OCI-LY1 (cell line): ENCODE measurements around the gene RNF166.

Experiments
- H2AFZ ChIP-seq: fragments of 200-600 bp; sonication (generic), shearing (Covaris generic); 2 replicates; pipeline ENCODE4 v1.6.0; 2014; ENCODE audit warnings: antibody characterized with exemption, mild to moderate bottlenecking, low read length
- H3F3A ChIP-seq: fragments of 200-600 bp; sonication (generic), shearing (Covaris generic); 2 replicates; pipeline ENCODE4 v1.6.0; 2014; ENCODE audit warnings: mild to moderate bottlenecking, antibody characterized with exemption, low read length, moderate library complexity; ENCODE audit not compliant: insufficient read depth
- H3K27ac ChIP-seq: fragments of 200-600 bp; sonication (generic); 2 replicates; pipeline ENCODE4 v1.5.1; 2014; ENCODE audit warnings: low read length, mixed run types, mild to moderate bottlenecking, low read depth; ENCODE audit not compliant: poor library complexity, severe bottlenecking
- H3K27me3 ChIP-seq: fragments of 200-600 bp; sonication (generic); 2 replicates; pipeline ENCODE4 v1.6.0; 2014; ENCODE audit warnings: antibody characterized with exemption, mild to moderate bottlenecking, low read length, moderate library complexity; ENCODE audit not compliant: insufficient read depth
- H3K36me3 ChIP-seq: fragments of 200-600 bp; sonication (generic); 2 replicates; pipeline ENCODE4 v1.6.1; 2014; ENCODE audit warnings: mild to moderate bottlenecking, antibody characterized with exemption, low read length, moderate library complexity, mixed read lengths; ENCODE audit not compliant: insufficient read depth
- H3K4me1 ChIP-seq: fragments of 200-600 bp; sonication (generic); 2 replicates; pipeline ENCODE4 v1.5.1; 2014; ENCODE audit warnings: mild to moderate bottlenecking, low read length, moderate library complexity; ENCODE audit not compliant: insufficient read depth, severe bottlenecking
- H3K4me2 ChIP-seq: fragments of 200-600 bp; sonication (generic), shearing (Covaris generic); 2 replicates; pipeline ENCODE4 v1.6.1; 2014; ENCODE audit warnings: low read length
- H3K4me3 ChIP-seq: fragments of 200-600 bp; sonication (generic); 2 replicates; pipeline ENCODE4 v1.5.1; 2014; ENCODE audit warnings: low read length, low read depth, mild to moderate bottlenecking, mixed read lengths; ENCODE audit not compliant: poor library complexity, severe bottlenecking
- H3K79me2 ChIP-seq: fragments of 200-600 bp; shearing (Covaris generic); 2 replicates; pipeline ENCODE4 v1.6.1; 2016; ENCODE audit warnings: mixed run types, low read length, mixed read lengths; ENCODE audit not compliant: insufficient read depth
- H3K9ac ChIP-seq: fragments of 200-600 bp; sonication (generic), shearing (Covaris generic); 2 replicates; pipeline ENCODE4 v1.6.1; 2014; ENCODE audit warnings: mild to moderate bottlenecking, low read length, mixed read lengths
- H3K9me2 ChIP-seq: fragments of 200-600 bp; sonication (generic), shearing (Covaris generic); 2 replicates; pipeline ENCODE4 v1.6.1; 2014; ENCODE audit warnings: low read depth, mild to moderate bottlenecking, low read length, mixed read lengths
- H3K9me3 ChIP-seq: fragments of 200-600 bp; shearing (Covaris generic); 2 replicates; pipeline ENCODE4 v1.6.1; 2014; ENCODE audit warnings: low read length, mixed read lengths
- H4K20me1 ChIP-seq: fragments of 200-600 bp; sonication (generic), shearing (Covaris generic); 2 replicates; pipeline ENCODE4 v1.6.0; 2016; ENCODE audit warnings: mild to moderate bottlenecking, low read length; ENCODE audit not compliant: insufficient read depth
- EZH2 ChIP-seq: fragments of 200-600 bp; sonication (generic), shearing (Covaris generic); IDR thresholded peaks from 2 replicates; pipeline ENCODE4 v1.8.0; 2017; ENCODE audit warnings: borderline replicate concordance, mixed run types, mild to moderate bottlenecking, antibody characterized with exemption, low read length, moderate library complexity, mixed read lengths
- TF ChIP-seq, protein P1 (sequence below): fragments of 200-600 bp; sonication (generic), shearing (Covaris generic); IDR thresholded peaks from 2 replicates; pipeline ENCODE4 v1.5.1; 2017; ENCODE audit warnings: mild to moderate bottlenecking, antibody characterized with exemption, low read length, moderate library complexity, mixed read lengths

Gene RNF166

DNA sequence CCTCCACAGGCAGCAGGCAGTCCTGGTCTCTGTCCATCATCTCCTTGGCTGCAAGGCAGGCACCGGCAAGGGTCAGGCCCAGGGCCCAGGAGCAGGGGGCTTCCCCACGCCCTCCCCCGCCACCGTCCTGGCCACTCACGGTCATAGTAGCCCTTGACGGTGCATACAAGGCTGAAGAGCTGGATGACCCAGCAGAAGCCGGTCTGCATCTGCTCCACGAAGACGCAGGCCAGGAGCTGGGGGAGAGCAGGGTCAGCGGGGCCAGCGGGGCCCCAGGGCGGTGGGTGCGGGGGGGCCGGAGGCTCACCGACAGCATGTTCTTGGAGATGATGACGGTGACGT lies 20.2 kb upstream of the RNF166 start:
- H3K4me3 ChIP-seq = no peak overlapping the region
- H3K27me3 ChIP-seq = no peaks in the 10 kb centered on the region; the same call in 1 of the 2 replicates
- H3F3A ChIP-seq = no peaks in the 10 kb centered on the region
- H3K79me2 ChIP-seq = no peaks in the 10 kb centered on the region
- no peak overlapping the region for H3K27ac ChIP-seq
- no peaks in the 10 kb centered on the region for H3K9me2 ChIP-seq
- H3K36me3 ChIP-seq = peaks cover 9% of the 10 kb centered on the region; the same call in 1 of the 2 replicates
- H4K20me1 ChIP-seq = no peaks in the 10 kb centered on the region
- H2AFZ ChIP-seq = no peak overlapping the region
- TF ChIP-seq EZH2 = no peak
- TF ChIP-seq, protein P1, sequence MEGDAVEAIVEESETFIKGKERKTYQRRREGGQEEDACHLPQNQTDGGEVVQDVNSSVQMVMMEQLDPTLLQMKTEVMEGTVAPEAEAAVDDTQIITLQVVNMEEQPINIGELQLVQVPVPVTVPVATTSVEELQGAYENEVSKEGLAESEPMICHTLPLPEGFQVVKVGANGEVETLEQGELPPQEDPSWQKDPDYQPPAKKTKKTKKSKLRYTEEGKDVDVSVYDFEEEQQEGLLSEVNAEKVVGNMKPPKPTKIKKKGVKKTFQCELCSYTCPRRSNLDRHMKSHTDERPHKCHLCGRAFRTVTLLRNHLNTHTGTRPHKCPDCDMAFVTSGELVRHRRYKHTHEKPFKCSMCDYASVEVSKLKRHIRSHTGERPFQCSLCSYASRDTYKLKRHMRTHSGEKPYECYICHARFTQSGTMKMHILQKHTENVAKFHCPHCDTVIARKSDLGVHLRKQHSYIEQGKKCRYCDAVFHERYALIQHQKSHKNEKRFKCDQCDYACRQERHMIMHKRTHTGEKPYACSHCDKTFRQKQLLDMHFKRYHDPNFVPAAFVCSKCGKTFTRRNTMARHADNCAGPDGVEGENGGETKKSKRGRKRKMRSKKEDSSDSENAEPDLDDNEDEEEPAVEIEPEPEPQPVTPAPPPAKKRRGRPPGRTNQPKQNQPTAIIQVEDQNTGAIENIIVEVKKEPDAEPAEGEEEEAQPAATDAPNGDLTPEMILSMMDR = no peak
- H3K4me2 ChIP-seq = no peak overlapping the region
- no peak overlapping the region for H3K9ac ChIP-seq
- no peaks in the 10 kb centered on the region for H3K9me3 ChIP-seq
- no peaks in the 10 kb centered on the region for H3K4me1 ChIP-seq

DNA sequence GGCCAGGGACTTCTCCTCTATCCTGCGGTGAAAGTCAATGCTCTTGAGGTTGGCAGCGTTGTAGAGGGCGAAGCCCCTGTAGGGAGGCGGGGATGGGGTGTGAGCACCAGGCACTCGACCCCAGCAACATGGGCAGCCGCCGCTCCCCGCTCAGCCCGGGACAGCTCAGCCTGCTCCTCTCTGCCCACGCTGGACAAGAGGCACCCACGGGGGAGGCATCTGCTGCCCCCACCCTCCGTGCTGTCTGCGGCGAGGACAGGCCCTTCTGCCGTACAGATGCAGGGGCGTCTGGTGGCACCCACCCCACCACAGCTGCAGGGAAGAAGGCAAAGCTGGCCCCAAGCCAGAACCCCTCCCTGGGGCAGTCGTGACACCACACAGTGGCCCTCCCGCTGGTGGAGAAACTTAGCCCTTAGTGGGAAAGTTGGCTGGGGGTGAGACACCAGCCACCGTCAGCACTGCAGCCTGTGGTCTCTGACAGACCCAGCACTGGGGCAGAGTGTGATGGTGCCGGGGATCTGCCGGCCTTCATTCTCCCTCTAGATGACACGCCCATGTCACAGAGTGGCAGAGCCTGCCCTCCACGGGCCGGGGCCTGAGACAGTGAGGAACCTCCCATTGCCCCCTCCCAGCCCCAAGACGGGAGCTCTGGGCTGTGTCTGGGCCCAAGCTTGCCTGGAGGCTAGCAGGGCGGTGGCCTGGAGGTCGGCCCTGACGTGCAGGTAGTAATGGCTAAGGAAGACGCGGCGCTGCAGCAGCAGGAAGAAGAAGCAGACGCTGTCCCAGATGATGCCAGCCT lies 19.6 kb upstream of the RNF166 start:
- Histone ChIP-seq H3K9ac (no peak overlapping the region), H3K27ac (no peak overlapping the region), H3K27me3 (no peaks in the 10 kb centered on the region; the same call in 1 of the 2 replicates), H3K79me2 (no peaks in the 10 kb centered on the region), H4K20me1 (no peaks in the 10 kb centered on the region), H3K4me2 (no peak overlapping the region), H3K4me1 (no peaks in the 10 kb centered on the region), H3K9me2 (no peaks in the 10 kb centered on the region), H3K36me3 (peaks cover 9% of the 10 kb centered on the region; the same call in 1 of the 2 replicates), H2AFZ (no peak overlapping the region), H3F3A (no peaks in the 10 kb centered on the region), H3K4me3 (no peak overlapping the region), H3K9me3 (no peaks in the 10 kb centered on the region)
- TF ChIP-seq, protein P1 = no peak
- no peak for TF ChIP-seq EZH2

DNA sequence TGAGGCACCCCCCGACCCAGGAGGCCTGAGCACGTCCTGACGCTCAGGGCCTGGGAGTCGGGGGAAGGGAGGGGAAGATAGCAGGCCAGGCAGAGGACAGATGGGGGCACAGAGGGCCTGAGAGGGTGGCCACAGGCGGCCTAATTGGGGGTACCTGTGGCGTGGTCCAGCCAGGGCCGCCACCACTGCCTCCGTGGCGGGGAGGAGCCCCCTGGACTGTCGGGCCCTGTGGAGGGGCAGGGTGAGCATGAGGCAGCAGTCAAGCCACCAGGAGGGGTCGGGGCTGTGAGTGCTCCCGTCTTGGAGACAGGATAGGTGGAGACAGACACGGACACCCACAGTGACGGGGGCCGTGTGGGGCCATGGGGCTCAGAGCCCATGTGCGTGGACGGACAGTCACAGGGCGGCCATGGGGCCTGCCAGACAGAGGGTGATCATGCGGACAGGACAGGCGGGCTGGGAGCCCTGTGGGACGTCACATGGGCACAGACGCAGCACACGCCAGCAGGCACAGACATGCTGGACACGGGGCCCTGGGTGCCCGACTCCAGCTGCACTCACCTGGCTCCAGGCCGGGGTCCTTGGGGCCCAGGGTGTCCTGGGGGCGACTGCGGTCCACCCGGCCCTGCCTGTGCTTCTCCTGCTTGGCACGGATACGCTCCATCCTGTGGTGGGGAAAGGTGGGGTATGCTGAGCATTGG lies 18.8 kb upstream of the RNF166 start:
- H3K4me1 ChIP-seq = no peaks in the 10 kb centered on the region
- TF ChIP-seq, protein P1 = no peak
- TF ChIP-seq EZH2 = no peak
- no peak overlapping the region for H3K27ac ChIP-seq
- H3K9ac ChIP-seq = no peak overlapping the region
- H3K9me3 ChIP-seq = no peaks in the 10 kb centered on the region
- peaks cover 9% of the 10 kb centered on the region; the same call in 1 of the 2 replicates for H3K36me3 ChIP-seq
- no peak overlapping the region for H3K4me3 ChIP-seq
- H2AFZ ChIP-seq = no peak overlapping the region
- no peaks in the 10 kb centered on the region for H3K9me2 ChIP-seq
- H3K4me2 ChIP-seq = no peak overlapping the region
- H3K27me3 ChIP-seq = no peaks in the 10 kb centered on the region; the same call in 1 of the 2 replicates
- no peaks in the 10 kb centered on the region for H4K20me1 ChIP-seq
- no peaks in the 10 kb centered on the region for H3K79me2 ChIP-seq
- no peaks in the 10 kb centered on the region for H3F3A ChIP-seq
